ENCODE results near the gene SEPTIN1. TPM values are rescaled to one million over a fixed set of nuclear protein-coding genes. Genes with fewer than 3 reads are reported as not detected.
A peak's percentile ranks its signal among the peaks of the same experiment; 100 is the strongest.

Gene SEPTIN1
- total and polyA plus RNA-seq, 2 of the 13 experiments (the other 11 are each of a cell fraction or from before 2014, with no cell fraction given), result 0.18 to 0.67 TPM

GRCh38 chr16:30429678-30430427 is 47.5 kb upstream of the SEPTIN1 start, which contains the start of gene DCTPP1 (continued):
- TF ChIP-seq BCLAF1 (IDR thresholded peaks at IDR 0.05) (no peak), ZNF333 (CRISPR knock-in tag; IDR thresholded peaks at IDR 0.05; ENCODE audit: borderline replicate concordance) (peak; percentile 92), ZNF629 (CRISPR knock-in tag; conservative IDR thresholded peaks at IDR 0.05) (peak; percentile 97), ZNF704 (CRISPR knock-in tag; IDR thresholded peaks at IDR 0.05; ENCODE audit: borderline replicate concordance) (peak; percentile 91), HBP1 (CRISPR knock-in tag; IDR thresholded peaks at IDR 0.05; ENCODE audit: low read depth) (peak; percentile 19; the same call in 1 of the 2 replicates), GMEB1 (CRISPR knock-in tag; IDR thresholded peaks at IDR 0.05; ENCODE audit: borderline replicate concordance) (peak; percentile 74; the same call in 1 of the 2 replicates), ZNF281 (CRISPR knock-in tag; IDR thresholded peaks at IDR 0.05; ENCODE audit: borderline replicate concordance) (peak; percentile 69; the same call in 1 of the 2 replicates), MYNN (CRISPR knock-in tag; IDR thresholded peaks at IDR 0.05; ENCODE audit: low read depth) (no peak; the same call in 1 of the 2 replicates), PRDM4 (CRISPR knock-in tag; IDR thresholded peaks at IDR 0.05; ENCODE audit: borderline replicate concordance) (0 out of 2 replicates have a peak, but pooled peaks have one; percentile 70), YEATS2 (CRISPR knock-in tag; IDR thresholded peaks at IDR 0.05; ENCODE audit: borderline replicate concordance) (peak; percentile 94), GLMP (CRISPR knock-in tag; IDR thresholded peaks at IDR 0.05; ENCODE audit: borderline replicate concordance) (no peak)
